HG02798 (cell line): ENCODE data around the gene MAMLD1.

Experiments
- ATAC-seq: cut with Tn5 transposase; IDR thresholded peaks from one replicate; pipeline ENCODE4 v1.9.1; 2021; ENCODE audit warnings: mild to moderate bottlenecking; ENCODE audit not compliant: unreplicated experiment, poor library complexity

MAMLD1 gene

GRCh38 chrX:150487369-150488094 is 124.4 kb downstream of the MAMLD1 start:
- no peak for ATAC-seq

- ATAC-seq, result no peak
Observed at GRCh38 chrX:150489359-150490015, 126.4 kb downstream of the MAMLD1 start.

GRCh38 chrX:150495496-150495895 is 132.4 kb downstream of the MAMLD1 start:
- ATAC-seq, result no peak

GRCh38 chrX:150499240-150499639 is 136.1 kb downstream of the MAMLD1 start:
- no peak for ATAC-seq

- no peak for ATAC-seq
Observed at GRCh38 chrX:150502091-150502490, 139.0 kb downstream of the MAMLD1 start.

- no peak for ATAC-seq
Observed at GRCh38 chrX:150502979-150503897, 140.1 kb downstream of the MAMLD1 start.

GRCh38 chrX:150503898-150504219 is 140.7 kb downstream of the MAMLD1 start:
- ATAC-seq, result no peak

GRCh38 chrX:150504397-150505182 is 141.5 kb downstream of the MAMLD1 start:
- no peak for ATAC-seq

GRCh38 chrX:150506020-150506419 is 142.9 kb downstream of the MAMLD1 start:
- ATAC-seq, result no peak

- ATAC-seq, result no peak
Observed at GRCh38 chrX:150506486-150506885, 143.4 kb downstream of the MAMLD1 start.

GRCh38 chrX:150507251-150507856 is 144.2 kb downstream of the MAMLD1 start:
- ATAC-seq, result no peak

- no peak for ATAC-seq
Observed at GRCh38 chrX:150508018-150508417, 144.9 kb downstream of the MAMLD1 start.

GRCh38 chrX:150508451-150509367 is 145.6 kb downstream of the MAMLD1 start:
- no peak for ATAC-seq

GRCh38 chrX:150509703-150510102 is 146.6 kb downstream of the MAMLD1 start:
- no peak for ATAC-seq

- ATAC-seq, result no peak
Observed at GRCh38 chrX:150512461-150512901, 149.4 kb downstream of the MAMLD1 start.

- no peak for ATAC-seq
Observed at GRCh38 chrX:150513544-150513943, 150.4 kb downstream of the MAMLD1 start.

- no peak for ATAC-seq
Observed at GRCh38 chrX:150514462-150514861, 151.3 kb downstream of the MAMLD1 start.

- ATAC-seq, result no peak
Observed at GRCh38 chrX:150515801-150516200, 152.7 kb downstream of the MAMLD1 start.
